Body of pancreas (tissue), 4 donors: ENCODE measurements around the gene STYK1.

Experiments used
- CTCF ChIP-seq, 7 experiments: fragments of 450-650 bp in 4 of 7; fragments of 200-600 bp in 3 of 7; sonication (generic) in 3 of 7; IDR thresholded peaks; one replicate each; pipeline ENCODE4 v1.5.1; 2016 to 2019; ENCODE audit warnings: antibody characterized with exemption in 7 of 7
- POLR2A ChIP-seq, 3 donors: fragments of 450-650 bp; IDR thresholded peaks; one replicate each; pipeline ENCODE4 v1.6.1; 2016; ENCODE audit warnings: antibody characterized with exemption in 3 of 3, mild to moderate bottlenecking in 2 of 3

GRCh38 chr12:10722502-10722904, 48.7 kb upstream of the STYK1 start:
- TF ChIP-seq CTCF (IDR thresholded peaks at IDR 0.05) (peak in 5 of 7 experiments; percentile 6 to 47 (median 42)), POLR2A (IDR thresholded peaks at IDR 0.05) (peak; percentile 10 to 69 (median 63))
